Measurements from ENCODE around the gene ACR. TPM values are rescaled to one million over a fixed set of nuclear protein-coding genes. Genes with fewer than 3 reads are reported as not detected.
A peak's percentile ranks its signal among the peaks of the same experiment; 100 is the strongest.
"Not testable (repeated sequence)": the region's sequence is repeated elsewhere in the genome, so short reads cannot be mapped to it uniquely, and the experiment has no call there.

Gene ACR
- polyA plus RNA-seq, 4 donors: 0.52 to 0.76 (median 0.52) TPM

- DNase-seq (ENCODE audit: low read depth in 4 of 4, low spot score in 3 of 4): not testable (repeated sequence)
These were observed 23.8 kb downstream of the ACR start for GRCh38 chr22:50761829-50762228.

- not testable (repeated sequence) for DNase-seq (ENCODE audit: low read depth in 4 of 4, low spot score in 3 of 4)
These were observed 26.3 kb downstream of the ACR start for GRCh38 chr22:50764288-50764687.

- peak in 2 of 4 donors; percentile 26 to 33 for DNase-seq (ENCODE audit: low read depth in 4 of 4, low spot score in 3 of 4)
These were observed 37.1 kb downstream of the ACR start for GRCh38 chr22:50775132-50775531.

GRCh38 chr22:50777631-50778030, 39.6 kb downstream of the ACR start:
- not testable (repeated sequence) for DNase-seq (ENCODE audit: low read depth in 4 of 4, low spot score in 3 of 4)

- not testable (repeated sequence) for DNase-seq (ENCODE audit: low read depth in 4 of 4, low spot score in 3 of 4)
These were observed 42.2 kb downstream of the ACR start for GRCh38 chr22:50780244-50780643.

GRCh38 chr22:50782253-50782652, 44.2 kb downstream of the ACR start:
- not testable (repeated sequence) for DNase-seq (ENCODE audit: low read depth in 4 of 4, low spot score in 3 of 4)

GRCh38 chr22:50783033-50783879, 45.3 kb downstream of the ACR start, which contains the start of gene RABL2B:
Gene RABL2B (minus strand): TSS chr22:50783636. CDS start chr22:50782294, 1,342 bp downstream.
- DNase-seq (ENCODE audit: low read depth in 4 of 4, low spot score in 3 of 4): peak; percentile 60 to 72 (median 64)

- not testable (repeated sequence) for DNase-seq (ENCODE audit: low read depth in 4 of 4, low spot score in 3 of 4)
These were observed 45.9 kb downstream of the ACR start for GRCh38 chr22:50783880-50784276.

- DNase-seq (ENCODE audit: low read depth in 4 of 4, low spot score in 3 of 4): not testable (repeated sequence)
These were observed 47.3 kb downstream of the ACR start for GRCh38 chr22:50785289-50785688.

- not testable (repeated sequence) for DNase-seq (ENCODE audit: low read depth in 4 of 4, low spot score in 3 of 4)
These were observed 48.9 kb downstream of the ACR start for GRCh38 chr22:50786936-50787335.

Other genes starting within 250 kb of the ACR start
- gene LMF2, start 230.5 kb upstream of the ACR start, polyA plus RNA-seq (ENCODE audit: insufficient read length in 4 of 4): 10 to 100 TPM; 34.7 to 68.3 (median 42.0) TPM
- gene NCAPH2, start 230.0 kb upstream of the ACR start, polyA plus RNA-seq (ENCODE audit: insufficient read length in 4 of 4): 10 to 100 TPM; 39.7 to 54.3 (median 43.9) TPM
- 1 to 10 TPM in 2 of 4 donors, under 1 TPM in 1, not detected in 1; 0.83 to 7.6 (median 3.9) TPM for gene SCO2, start 212.6 kb upstream of the ACR start, polyA plus RNA-seq (ENCODE audit: insufficient read length in 4 of 4)
- 1 to 10 TPM in 3 of 4 donors, under 1 TPM in 1; 0.83 to 4.3 (median 2.1) TPM for gene TYMP, start 208.2 kb upstream of the ACR start, polyA plus RNA-seq (ENCODE audit: insufficient read length in 4 of 4)
- under 1 TPM; 0.03 to 0.47 (median 0.32) TPM for gene KLHDC7B, start 192.3 kb upstream of the ACR start, polyA plus RNA-seq (ENCODE audit: insufficient read length in 4 of 4)
- under 1 TPM in 1 of 4 donors, not detected in 3; 0.42 TPM for gene SYCE3, start 175.3 kb upstream of the ACR start, polyA plus RNA-seq (ENCODE audit: insufficient read length in 4 of 4)
- gene CPT1B, start 159.8 kb upstream of the ACR start, polyA plus RNA-seq (ENCODE audit: insufficient read length in 4 of 4): 10 to 100 TPM in 2 of 4 donors, 1 to 10 TPM in 2; 7.5 to 17.4 (median 10.2) TPM
- 10 to 100 TPM; 71.6 to 88.6 (median 81.1) TPM for gene CHKB, start 155.4 kb upstream of the ACR start, polyA plus RNA-seq (ENCODE audit: insufficient read length in 4 of 4)
- 1 to 10 TPM in 2 of 4 donors, under 1 TPM in 2; 0.72 to 3.5 (median 0.93) TPM for gene MAPK8IP2, start 137.4 kb upstream of the ACR start, polyA plus RNA-seq (ENCODE audit: insufficient read length in 4 of 4)
- gene ARSA, start 110.1 kb upstream of the ACR start, polyA plus RNA-seq (ENCODE audit: insufficient read length in 4 of 4): 10 to 100 TPM in 3 of 4 donors, 1 to 10 TPM in 1; 6.3 to 26.6 (median 13.4) TPM
- gene SHANK3, start 65.4 kb upstream of the ACR start, polyA plus RNA-seq (ENCODE audit: insufficient read length in 4 of 4): 10 to 100 TPM; 10.2 to 25.3 (median 13.4) TPM
- gene RABL2B, start 45.4 kb downstream of the ACR start, polyA plus RNA-seq (ENCODE audit: insufficient read length in 4 of 4): 10 to 100 TPM; 33.9 to 82.3 (median 54.0) TPM